ENCODE data around the gene TFB2M. TPM values are rescaled to one million over a fixed set of nuclear protein-coding genes. Genes with fewer than 3 reads are reported as not detected.
A peak's percentile ranks its signal among the peaks of the same experiment; 100 is the strongest.
"Not testable (repeated sequence)": the region's sequence is repeated elsewhere in the genome, so short reads cannot be mapped to it uniquely, and the experiment has no call there.

Gene TFB2M
- polyA plus RNA-seq, 3 donors = 4.9 to 9.7 (median 7.9) TPM

DNA sequence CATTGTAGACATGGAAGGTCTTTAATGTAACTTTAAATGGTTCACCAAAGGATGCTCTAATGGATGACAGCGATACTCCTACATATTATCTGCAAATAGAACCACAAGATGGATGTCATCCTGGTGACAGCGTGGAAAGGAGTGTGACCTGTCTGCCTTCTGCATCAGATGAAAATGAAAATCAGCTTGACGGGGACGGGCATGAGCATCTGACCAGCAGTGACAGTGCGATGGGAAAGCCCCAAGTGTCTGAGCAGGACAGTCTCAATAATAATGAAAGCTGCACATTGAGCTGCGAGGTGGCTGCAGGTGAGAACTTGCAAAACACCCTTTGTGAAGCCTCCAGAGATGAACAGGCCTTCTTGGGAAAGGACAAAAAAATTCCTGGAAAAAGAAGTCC lies 25.4 kb upstream of the TFB2M start:
- no peak for DNase-seq
- no peaks in the 10 kb centered on the region for H3K27me3 Mint-ChIP-seq (ENCODE audit: low read depth in 3 of 3)
- no peak overlapping the region for H3K27ac ChIP-seq (ENCODE audit: low read depth in 1 of 2, low read length in 2 of 2)
- H4K20me1 ChIP-seq (ENCODE audit: insufficient read depth, low read length) = peaks cover 4% of the 10 kb centered on the region
- TF ChIP-seq, protein P1, sequence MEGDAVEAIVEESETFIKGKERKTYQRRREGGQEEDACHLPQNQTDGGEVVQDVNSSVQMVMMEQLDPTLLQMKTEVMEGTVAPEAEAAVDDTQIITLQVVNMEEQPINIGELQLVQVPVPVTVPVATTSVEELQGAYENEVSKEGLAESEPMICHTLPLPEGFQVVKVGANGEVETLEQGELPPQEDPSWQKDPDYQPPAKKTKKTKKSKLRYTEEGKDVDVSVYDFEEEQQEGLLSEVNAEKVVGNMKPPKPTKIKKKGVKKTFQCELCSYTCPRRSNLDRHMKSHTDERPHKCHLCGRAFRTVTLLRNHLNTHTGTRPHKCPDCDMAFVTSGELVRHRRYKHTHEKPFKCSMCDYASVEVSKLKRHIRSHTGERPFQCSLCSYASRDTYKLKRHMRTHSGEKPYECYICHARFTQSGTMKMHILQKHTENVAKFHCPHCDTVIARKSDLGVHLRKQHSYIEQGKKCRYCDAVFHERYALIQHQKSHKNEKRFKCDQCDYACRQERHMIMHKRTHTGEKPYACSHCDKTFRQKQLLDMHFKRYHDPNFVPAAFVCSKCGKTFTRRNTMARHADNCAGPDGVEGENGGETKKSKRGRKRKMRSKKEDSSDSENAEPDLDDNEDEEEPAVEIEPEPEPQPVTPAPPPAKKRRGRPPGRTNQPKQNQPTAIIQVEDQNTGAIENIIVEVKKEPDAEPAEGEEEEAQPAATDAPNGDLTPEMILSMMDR (IDR thresholded peaks at IDR 0.05) = no peak
- H3K9me3 Mint-ChIP-seq = peaks cover 5 to 12% (median 9%) of the 10 kb centered on the region in 7 donors
- peaks cover 12% of the 10 kb centered on the region for H3K4me1 Mint-ChIP-seq
- H3K79me2 ChIP-seq (ENCODE audit: insufficient read depth, low read length) = peaks cover 66% of the 10 kb centered on the region
- peaks cover 18 to 45% of the 10 kb centered on the region in 2 donors for H3K36me3 ChIP-seq (replicated peaks in 1 of 2; ENCODE audit: control insufficient read depth in 1 of 2, insufficient read depth in 2 of 2, low read length in 2 of 2)
- H3K4me3 Mint-ChIP-seq = no peak overlapping the region
- 95% methylated on average over 4 of the region's 6 CpGs for WGBS (ENCODE audit: insufficient coverage)
- H3K27ac Mint-ChIP-seq = peak overlapping the region in 2 of 7 donors; percentile 24 to 48
- H3K4me3 ChIP-seq (replicated peaks in 1 of 3; ENCODE audit: low read depth in 2 of 3, low read length in 3 of 3) = no peak overlapping the region
- no peak overlapping the region for H2AFZ ChIP-seq (ENCODE audit: insufficient read depth, low read depth, low read length, poor library complexity, severe bottlenecking)
- no peaks in the 10 kb centered on the region for H3K27me3 ChIP-seq (ENCODE audit: control insufficient read depth in 2 of 2, insufficient read depth in 2 of 2, low read length in 2 of 2)
- intact Hi-C loops (cut with micrococcal nuclease) = no loop called here
- peaks cover 4 to 5% of the 10 kb centered on the region in 2 donors for H3K9me3 ChIP-seq (replicated peaks in 1 of 2; ENCODE audit: control insufficient read depth in 1 of 2, insufficient read depth in 1 of 2, low read length in 2 of 2)
- peaks cover 9 to 17% of the 10 kb centered on the region in 2 donors for H3K4me1 ChIP-seq (ENCODE audit: control insufficient read depth in 1 of 2, insufficient read depth in 2 of 2, low read length in 2 of 2)
- no peak overlapping the region for H3K9ac ChIP-seq (ENCODE audit: insufficient read depth, low read length, poor library complexity, severe bottlenecking)
- H3K4me2 ChIP-seq (replicated peaks; ENCODE audit: extremely low read depth, low read length, poor library complexity, severe bottlenecking) = no peak overlapping the region
- peaks cover 33 to 42% of the 10 kb centered on the region in 2 donors for H3K36me3 Mint-ChIP-seq

DNA sequence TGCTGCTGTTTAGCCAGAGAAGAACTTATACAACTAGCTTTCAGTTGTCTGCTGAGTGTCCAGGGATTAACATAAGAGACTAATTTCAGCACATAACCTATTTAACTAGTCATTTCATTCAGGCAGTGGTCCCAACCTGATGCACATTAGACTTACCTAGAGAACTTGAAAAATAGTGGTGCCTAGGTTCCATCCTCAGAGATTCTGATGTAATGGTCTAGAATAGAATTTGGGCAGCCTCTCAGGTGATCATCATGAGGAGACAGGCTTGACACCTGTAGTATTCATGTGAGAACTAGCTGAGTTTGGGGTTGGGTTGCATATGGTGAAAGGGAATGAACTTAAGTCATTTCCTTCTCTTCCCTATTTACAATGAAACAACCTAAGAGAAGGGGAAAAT lies 25.0 kb upstream of the TFB2M start:
- TF ChIP-seq, protein P1 (IDR thresholded peaks at IDR 0.05) = no peak
- H2AFZ ChIP-seq (ENCODE audit: insufficient read depth, low read depth, low read length, poor library complexity, severe bottlenecking) = no peak overlapping the region
- no peak overlapping the region for H3K27ac Mint-ChIP-seq
- peaks cover 9 to 17% of the 10 kb centered on the region in 2 donors for H3K4me1 ChIP-seq (ENCODE audit: control insufficient read depth in 1 of 2, insufficient read depth in 2 of 2, low read length in 2 of 2)
- no peaks in the 10 kb centered on the region for H3K27me3 ChIP-seq (ENCODE audit: control insufficient read depth in 2 of 2, insufficient read depth in 2 of 2, low read length in 2 of 2)
- DNase-seq = no peak
- no peak overlapping the region for H3K4me2 ChIP-seq (replicated peaks; ENCODE audit: extremely low read depth, low read length, poor library complexity, severe bottlenecking)
- peaks cover 13% of the 10 kb centered on the region for H3K4me1 Mint-ChIP-seq
- H3K27me3 Mint-ChIP-seq (ENCODE audit: low read depth in 3 of 3) = no peaks in the 10 kb centered on the region
- intact Hi-C loops (cut with micrococcal nuclease) = no loop called here
- peaks cover 18 to 42% of the 10 kb centered on the region in 2 donors for H3K36me3 ChIP-seq (replicated peaks in 1 of 2; ENCODE audit: control insufficient read depth in 1 of 2, insufficient read depth in 2 of 2, low read length in 2 of 2)
- H3K27ac ChIP-seq (ENCODE audit: low read depth in 1 of 2, low read length in 2 of 2) = no peak overlapping the region
- H3K9me3 ChIP-seq (replicated peaks in 1 of 2; ENCODE audit: control insufficient read depth in 1 of 2, insufficient read depth in 1 of 2, low read length in 2 of 2) = peaks cover 4 to 5% of the 10 kb centered on the region in 2 donors
- peaks cover 4% of the 10 kb centered on the region for H4K20me1 ChIP-seq (ENCODE audit: insufficient read depth, low read length)
- no peak overlapping the region for H3K9ac ChIP-seq (ENCODE audit: insufficient read depth, low read length, poor library complexity, severe bottlenecking)
- H3K36me3 Mint-ChIP-seq = peaks cover 32 to 42% of the 10 kb centered on the region in 2 donors
- no peak overlapping the region for H3K4me3 Mint-ChIP-seq
- H3K4me3 ChIP-seq (replicated peaks in 1 of 3; ENCODE audit: low read depth in 2 of 3, low read length in 3 of 3) = no peak overlapping the region
- H3K79me2 ChIP-seq (ENCODE audit: insufficient read depth, low read length) = peaks cover 64% of the 10 kb centered on the region
- H3K9me3 Mint-ChIP-seq = peaks cover 5 to 12% (median 9%) of the 10 kb centered on the region in 7 donors

DNA sequence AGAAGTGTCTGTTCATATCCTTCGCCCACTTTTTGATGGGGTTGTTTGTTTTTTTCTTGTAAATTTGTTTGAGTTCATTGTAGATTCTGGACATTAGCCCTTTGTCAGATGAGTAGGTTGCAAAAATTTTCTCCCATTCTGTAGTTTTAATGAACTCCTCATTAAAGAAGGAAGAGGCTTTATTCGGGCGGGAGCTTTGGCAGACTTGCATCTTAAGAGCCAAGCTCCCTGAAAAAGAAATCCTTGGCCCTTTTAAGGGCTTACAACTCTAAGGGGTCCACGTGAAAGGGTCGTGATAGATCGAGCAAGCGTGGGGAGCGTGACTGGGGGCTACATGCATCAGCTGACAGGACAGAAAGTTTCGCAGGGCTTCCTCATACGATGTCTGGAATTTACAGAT lies 23.9 kb upstream of the TFB2M start:
- 97% methylated on average over 6 of the region's 10 CpGs for WGBS (ENCODE audit: insufficient coverage)
- H3K36me3 Mint-ChIP-seq = peaks cover 28 to 42% of the 10 kb centered on the region in 2 donors
- peaks cover 5 to 12% (median 9%) of the 10 kb centered on the region in 7 donors for H3K9me3 Mint-ChIP-seq

More for the DNA sequence above, 23.9 kb upstream of the TFB2M start:
- H2AFZ ChIP-seq (ENCODE audit: insufficient read depth, low read depth, low read length, poor library complexity, severe bottlenecking); H3K27me3 ChIP-seq (ENCODE audit: control insufficient read depth in 2 of 2, insufficient read depth in 2 of 2, low read length in 2 of 2); DNase-seq; H3K4me2 ChIP-seq (replicated peaks; ENCODE audit: extremely low read depth, low read length, poor library complexity, severe bottlenecking); H3K27me3 Mint-ChIP-seq (ENCODE audit: low read depth in 3 of 3); H3K27ac Mint-ChIP-seq; H3K9me3 ChIP-seq (replicated peaks in 1 of 2; ENCODE audit: control insufficient read depth in 1 of 2, insufficient read depth in 1 of 2, low read length in 2 of 2); H4K20me1 ChIP-seq (ENCODE audit: insufficient read depth, low read length); H3K27ac ChIP-seq (ENCODE audit: low read depth in 1 of 2, low read length in 2 of 2); H3K9ac ChIP-seq (ENCODE audit: insufficient read depth, low read length, poor library complexity, severe bottlenecking); H3K4me3 ChIP-seq (replicated peaks in 1 of 3; ENCODE audit: low read depth in 2 of 3, low read length in 3 of 3); H3K4me3 Mint-ChIP-seq; intact Hi-C loops (cut with micrococcal nuclease): not testable (repeated sequence)
- Histone ChIP-seq H3K79me2 (ENCODE audit: insufficient read depth, low read length) (peaks cover 65% of the 10 kb centered on the region), H3K4me1 (ENCODE audit: control insufficient read depth in 1 of 2, insufficient read depth in 2 of 2, low read length in 2 of 2) (peaks cover 9 to 17% of the 10 kb centered on the region in 2 donors), H3K36me3 (replicated peaks in 1 of 2; ENCODE audit: control insufficient read depth in 1 of 2, insufficient read depth in 2 of 2, low read length in 2 of 2) (peaks cover 18 to 38% of the 10 kb centered on the region in 2 donors)
- H3K4me1 Mint-ChIP-seq = peaks cover 13% of the 10 kb centered on the region

All from CD14-positive monocyte (primary cell).